Posterior vena cava (tissue), 2 donors: ENCODE results near the gene TMEM247. TPM values are rescaled to one million over a fixed set of nuclear protein-coding genes. Genes with fewer than 3 reads are reported as not detected.
"Not testable (repeated sequence)": the region's sequence is repeated elsewhere in the genome, so short reads cannot be mapped to it uniquely, and the experiment has no call there.

Experiments
- DNase-seq: peaks from one replicate; pipeline ENCODE4 v3.0.0-alpha.2; 2020; ENCODE audit warnings: low spot score
- intact Hi-C, 2 donors: fragments of 100-400 bp; cut with DNase I; formaldehyde crosslinking; loops; one replicate each; pipeline versions ENCODE4 v1.14.1 to v1.14.2; 2022 to 2023
- total RNA-seq, 2 donors: library from RNA; stranded (reverse); fragmentation: NEBNext Ultra II Directional; extraction: Animal tissue kit (Norgen Biotek cat#: 25700); gene quantifications; one replicate each; pipeline ENCODE4 v1.2.1, GENCODE V29; 2021
- donor health status: DM: yes; HTN: yes; CAD: no.
- donor health status: DM: yes; HTN: yes; CAD: no.

The TMEM247 gene
- total RNA-seq, 2 donors from 2014 or later, result not detected

- intact Hi-C loops, result no loop called here
Measured at GRCh38 chr2:46502291-46502885, 23.0 kb downstream of the TMEM247 start.

GRCh38 chr2:46503686-46504085 is 24.3 kb downstream of the TMEM247 start:
- intact Hi-C loops, result no loop called here
- no peak for DNase-seq

More at GRCh38 chr2:46502291-46502885, 23.0 kb downstream of the TMEM247 start:
- DNase-seq, result no peak

- intact Hi-C loops, result no loop called here
- no peak for DNase-seq
Measured at GRCh38 chr2:46504221-46504620, 24.9 kb downstream of the TMEM247 start.

GRCh38 chr2:46504685-46505471 is 25.5 kb downstream of the TMEM247 start:
- DNase-seq, result no peak
- intact Hi-C loops, result no loop called here

- DNase-seq, result no peak
- intact Hi-C loops, result no loop called here
Measured at GRCh38 chr2:46505472-46505783, 26.1 kb downstream of the TMEM247 start.

- no peak for DNase-seq
- intact Hi-C loops, result no loop called here
Measured at GRCh38 chr2:46506131-46506706, 26.9 kb downstream of the TMEM247 start.

- no peak for DNase-seq
- intact Hi-C loops, result no loop called here
Measured at GRCh38 chr2:46508312-46508711, 28.9 kb downstream of the TMEM247 start.

- no peak for DNase-seq
- intact Hi-C loops, result no loop called here
Measured at GRCh38 chr2:46508759-46509158, 29.4 kb downstream of the TMEM247 start.

- intact Hi-C loops, result no loop called here
- no peak for DNase-seq
Measured at GRCh38 chr2:46509804-46510203, 30.4 kb downstream of the TMEM247 start.

- intact Hi-C loops, result no loop called here
- DNase-seq, result no peak
Measured at GRCh38 chr2:46510598-46511177, 31.3 kb downstream of the TMEM247 start.

- intact Hi-C loops, result no loop called here
- DNase-seq, result no peak
Measured at GRCh38 chr2:46512185-46512584, 32.8 kb downstream of the TMEM247 start.

- intact Hi-C loops, result no loop called here
- DNase-seq, result no peak
Measured at GRCh38 chr2:46514738-46515137, 35.4 kb downstream of the TMEM247 start.

GRCh38 chr2:46517485-46517884 is 38.1 kb downstream of the TMEM247 start:
- intact Hi-C loops, result no loop called here
- no peak for DNase-seq

GRCh38 chr2:46518861-46519260 is 39.5 kb downstream of the TMEM247 start:
- no peak for DNase-seq
- intact Hi-C loops, result no loop called here

- intact Hi-C loops, result no loop called here
- DNase-seq, result no peak
Measured at GRCh38 chr2:46519265-46519664, 39.9 kb downstream of the TMEM247 start.

GRCh38 chr2:46520130-46520711 is 40.9 kb downstream of the TMEM247 start:
- DNase-seq, result no peak
- intact Hi-C loops, result no loop called here

- intact Hi-C loops, result no loop called here
- peak; percentile 93 for DNase-seq
Measured at GRCh38 chr2:46521215-46521683, 41.9 kb downstream of the TMEM247 start.

- intact Hi-C loops, DNase-seq: not testable (repeated sequence)
Measured at GRCh38 chr2:46522385-46522784, 43.0 kb downstream of the TMEM247 start.

GRCh38 chr2:46525522-46526155 is 46.3 kb downstream of the TMEM247 start:
- intact Hi-C loops, result no loop called here
- DNase-seq, result no peak

GRCh38 chr2:46528880-46529279 is 49.5 kb downstream of the TMEM247 start:
- no peak for DNase-seq
- intact Hi-C loops, result no loop called here
